Epithelial cell of esophagus (primary cell): ENCODE measurements around the gene SEMA5A.

Experiments
- DNase-seq: peaks from one replicate; pipeline ENCODE4 v3.0.0; 2010; ENCODE audit warnings: low read depth
- H3K4me3 ChIP-seq: 2 replicates; pipeline ENCODE4 v1.5.1; 2011; ENCODE audit warnings: mild to moderate bottlenecking, low read length, control low read depth
- CTCF ChIP-seq: IDR thresholded peaks from 2 replicates; pipeline ENCODE4 v1.5.1; 2011; ENCODE audit warnings: low read depth, mild to moderate bottlenecking, low read length, control low read depth, inconsistent platforms; ENCODE audit not compliant: insufficient read depth; ENCODE audit errors: missing control alignments

SEMA5A gene

GRCh38 chr5:9515436-9515835 is 30.4 kb downstream of the SEMA5A start:
- DNase-seq = no peak
- no peak overlapping the region for H3K4me3 ChIP-seq
- TF ChIP-seq CTCF = no peak

GRCh38 chr5:9514968-9515367 is 30.9 kb downstream of the SEMA5A start:
- DNase-seq = no peak
- TF ChIP-seq CTCF = no peak
- no peak overlapping the region for H3K4me3 ChIP-seq

- peak; percentile 29 for DNase-seq
- peak; percentile 44 for TF ChIP-seq CTCF
- no peak overlapping the region for H3K4me3 ChIP-seq
Observed at GRCh38 chr5:9513827-9514226, 32.0 kb downstream of the SEMA5A start.

- no peak overlapping the region for H3K4me3 ChIP-seq
- DNase-seq = no peak
- no peak for TF ChIP-seq CTCF
Observed at GRCh38 chr5:9512457-9512856, 33.4 kb downstream of the SEMA5A start.

GRCh38 chr5:9507974-9508373 is 37.9 kb downstream of the SEMA5A start:
- DNase-seq = no peak
- H3K4me3 ChIP-seq = no peak overlapping the region
- TF ChIP-seq CTCF = no peak

- no peak for TF ChIP-seq CTCF
- DNase-seq = no peak
- H3K4me3 ChIP-seq = no peak overlapping the region
Observed at GRCh38 chr5:9505225-9505624, 40.6 kb downstream of the SEMA5A start.

- no peak for TF ChIP-seq CTCF
- no peak overlapping the region for H3K4me3 ChIP-seq
- DNase-seq = no peak
Observed at GRCh38 chr5:9502864-9503263, 43.0 kb downstream of the SEMA5A start.
